Mesodermal cell (in vitro differentiated cells): ENCODE data around the gene BFSP2.

Source experiments
- H3K27ac ChIP-seq: 2 replicates; pipeline ENCODE4 v1.7.0; 2013; ENCODE audit warnings: mild to moderate bottlenecking, low read depth, low read length, moderate library complexity; ENCODE audit not compliant: severe bottlenecking
- H3K36me3 ChIP-seq: 2 replicates; pipeline ENCODE4 v1.7.1; 2013; ENCODE audit warnings: mild to moderate bottlenecking, low read length, moderate library complexity; ENCODE audit not compliant: control insufficient read depth, insufficient read depth
- H3K4me1 ChIP-seq: one replicate; pipeline ENCODE4 v1.7.1; 2013; ENCODE audit warnings: mild to moderate bottlenecking, low read length; ENCODE audit not compliant: insufficient read depth, control insufficient read depth, poor library complexity, severe bottlenecking
- H3K4me3 ChIP-seq: 2 replicates; pipeline ENCODE4 v1.7.0; 2013; ENCODE audit warnings: low read length, control low read depth, mild to moderate bottlenecking; ENCODE audit not compliant: insufficient read depth, poor library complexity, severe bottlenecking; ENCODE audit errors: extremely low read depth
- H3K9me3 ChIP-seq: 2 replicates; pipeline ENCODE4 v1.7.1; 2013; ENCODE audit warnings: mild to moderate bottlenecking, low read length, moderate library complexity; ENCODE audit not compliant: control insufficient read depth
- WGBS, 2 experiments: methylation state at CpG; one replicate each; pipeline ENCODE4 v1.1.5; 2013; ENCODE audit warnings: missing lambda C conversion rate in 2 of 2; ENCODE audit not compliant: insufficient coverage in 2 of 2; 5-methylcytosine and 5-hydroxymethylcytosine counted together

BFSP2 gene

GRCh38 chr3:133442518-133442917, 42.7 kb downstream of the BFSP2 start:
- Histone ChIP-seq H3K4me3 (no peak overlapping the region), H3K27ac (no peak overlapping the region), H3K4me1 (no peaks in the 10 kb centered on the region), H3K36me3 (no peaks in the 10 kb centered on the region), H3K9me3 (no peaks in the 10 kb centered on the region)
- 100% methylated on average over 1 of the region's 1 CpG for WGBS, 2 experiments

GRCh38 chr3:133443649-133444422, 44.0 kb downstream of the BFSP2 start:
- no peak overlapping the region for H3K27ac ChIP-seq
- H3K9me3 ChIP-seq, result no peaks in the 10 kb centered on the region
- no peaks in the 10 kb centered on the region for H3K36me3 ChIP-seq
- WGBS, 2 experiments, result 77 to 100% methylated on average over 1 to 2 of the region's 5 CpGs
- no peak overlapping the region for H3K4me3 ChIP-seq
- H3K4me1 ChIP-seq, result no peaks in the 10 kb centered on the region

GRCh38 chr3:133444423-133444774, 44.5 kb downstream of the BFSP2 start:
- 89 to 90% methylated on average over 3 to 4 of the region's 4 CpGs for WGBS, 2 experiments
- Histone ChIP-seq H3K4me1 (no peaks in the 10 kb centered on the region), H3K4me3 (no peak overlapping the region), H3K27ac (no peak overlapping the region), H3K9me3 (no peaks in the 10 kb centered on the region), H3K36me3 (no peaks in the 10 kb centered on the region)

- Histone ChIP-seq H3K4me1 (no peaks in the 10 kb centered on the region), H3K4me3 (no peak overlapping the region), H3K36me3 (no peaks in the 10 kb centered on the region), H3K27ac (no peak overlapping the region), H3K9me3 (no peaks in the 10 kb centered on the region)
- 82 to 85% methylated on average over 2 of the region's 2 CpGs for WGBS, 2 experiments
Measured at GRCh38 chr3:133445108-133445507, 45.3 kb downstream of the BFSP2 start.

GRCh38 chr3:133447750-133448477, 48.1 kb downstream of the BFSP2 start:
- Histone ChIP-seq H3K9me3 (no peaks in the 10 kb centered on the region), H3K36me3 (no peaks in the 10 kb centered on the region), H3K4me1 (peaks cover 13% of the 10 kb centered on the region), H3K4me3 (no peak overlapping the region), H3K27ac (no peak overlapping the region)
- WGBS, 2 experiments, result 93 to 95% methylated on average over 3 to 4 of the region's 4 CpGs

DNA sequence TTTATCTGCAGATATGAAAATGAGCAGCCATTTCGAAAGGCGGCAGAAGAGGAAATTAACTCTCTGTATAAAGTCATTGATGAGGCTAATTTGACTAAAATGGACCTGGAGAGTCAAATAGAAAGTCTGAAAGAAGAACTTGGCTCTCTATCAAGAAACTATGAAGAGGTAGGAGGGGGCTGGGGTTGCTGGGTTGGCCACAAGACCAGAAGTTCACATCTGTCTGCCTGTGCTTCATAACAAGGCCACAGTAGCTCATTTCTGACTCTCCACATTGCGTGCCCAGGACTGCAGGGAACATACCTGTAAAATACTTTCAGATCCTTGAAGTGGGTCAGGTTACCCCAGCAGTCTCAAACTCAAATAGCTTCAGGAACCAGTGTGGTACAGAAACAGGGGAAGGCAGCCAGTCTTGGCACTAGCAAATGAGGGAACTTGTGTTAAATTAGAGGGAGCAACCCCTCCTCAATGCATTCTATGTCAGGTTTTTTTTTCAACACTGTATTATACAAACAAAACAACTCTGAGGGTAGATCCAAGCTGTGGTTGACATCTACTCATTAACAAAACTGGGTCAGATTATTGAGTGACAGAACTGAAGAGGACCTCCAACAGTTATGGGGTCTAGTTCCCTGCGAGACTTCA, 48.7 kb downstream of the BFSP2 start:
- Histone ChIP-seq H3K9me3 (no peaks in the 10 kb centered on the region), H3K4me3 (no peak overlapping the region), H3K36me3 (no peaks in the 10 kb centered on the region), H3K4me1 (peaks cover 17% of the 10 kb centered on the region), H3K27ac (no peak overlapping the region)
- 63 to 89% methylated on average over 1 to 3 of the region's 4 CpGs for WGBS, 2 experiments

DNA sequence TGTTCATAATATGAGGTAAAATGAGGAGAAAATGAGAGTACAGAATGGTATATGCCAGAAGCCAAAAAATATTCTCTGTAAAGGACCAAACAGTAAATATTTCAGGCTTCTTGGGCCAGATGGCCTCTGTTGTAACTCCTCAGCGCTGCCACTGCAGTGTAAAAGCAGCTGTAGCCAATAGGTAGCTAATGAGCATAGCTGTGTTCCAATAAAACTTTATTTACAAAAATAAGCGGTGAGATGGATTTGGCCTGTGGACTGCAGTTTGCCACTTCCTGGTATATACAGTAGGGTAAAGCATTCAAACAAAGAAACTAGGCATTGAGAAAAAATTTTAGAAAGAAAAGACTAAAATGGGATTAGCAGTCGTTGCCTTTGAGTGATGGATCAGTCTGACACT, 51.5 kb downstream of the BFSP2 start:
- no peaks in the 10 kb centered on the region for H3K9me3 ChIP-seq
- peaks cover 17% of the 10 kb centered on the region for H3K4me1 ChIP-seq
- WGBS, 2 experiments, result 84 to 86% methylated on average over 1 to 2 of the region's 3 CpGs
- no peaks in the 10 kb centered on the region for H3K36me3 ChIP-seq
- no peak overlapping the region for H3K27ac ChIP-seq
- no peak overlapping the region for H3K4me3 ChIP-seq

DNA sequence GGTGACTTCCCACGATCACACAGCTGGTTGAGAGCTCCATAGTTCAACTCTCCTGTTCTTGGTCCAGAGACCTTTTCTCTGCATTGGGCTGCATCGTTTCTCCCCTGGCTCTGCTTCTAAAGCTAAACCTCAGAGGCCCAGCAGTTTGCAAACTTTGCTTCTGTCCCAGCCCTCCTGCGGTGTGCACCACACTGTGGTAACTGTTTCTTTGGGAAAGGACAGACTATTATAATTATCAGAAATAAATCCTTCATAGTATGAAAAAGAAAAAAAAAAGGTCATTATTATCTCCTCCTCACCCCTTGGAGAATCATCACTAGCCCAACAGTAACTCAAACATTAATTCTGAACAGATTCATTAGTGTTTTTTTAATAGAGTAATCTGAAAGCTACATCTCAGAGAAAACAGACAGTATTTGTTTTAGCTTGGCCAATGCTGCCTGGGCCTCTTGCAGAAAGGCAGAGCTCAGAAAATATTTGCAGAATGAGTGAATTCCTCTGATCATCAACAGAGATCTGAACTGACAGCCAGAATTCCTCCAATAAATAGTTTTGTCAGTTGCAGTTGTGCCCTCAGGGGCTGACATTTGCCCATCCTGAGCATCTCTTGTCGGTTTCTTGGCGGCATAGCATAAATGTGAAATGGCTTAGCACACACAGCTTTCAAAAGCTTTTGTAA, 52.9 kb downstream of the BFSP2 start:
- Histone ChIP-seq H3K9me3 (no peaks in the 10 kb centered on the region), H3K4me3 (no peak overlapping the region), H3K36me3 (no peaks in the 10 kb centered on the region), H3K4me1 (peaks cover 17% of the 10 kb centered on the region), H3K27ac (peak overlapping the region; percentile 69)
- 54 to 56% methylated on average over 3 of the region's 5 CpGs for WGBS, 2 experiments

GRCh38 chr3:133453383-133453782, 53.5 kb downstream of the BFSP2 start:
- H3K36me3 ChIP-seq, result no peaks in the 10 kb centered on the region
- H3K4me1 ChIP-seq, result peaks cover 17% of the 10 kb centered on the region
- WGBS, 2 experiments, result 80% methylated on average over 1 of the region's 3 CpGs; no CpG with 5 or more reads in 1 of the 2 experiments
- no peak overlapping the region for H3K4me3 ChIP-seq
- H3K27ac ChIP-seq, result peak overlapping the region; percentile 69
- H3K9me3 ChIP-seq, result no peaks in the 10 kb centered on the region

- no peak overlapping the region for H3K27ac ChIP-seq
Measured at GRCh38 chr3:133455281-133455680, 55.4 kb downstream of the BFSP2 start.

More at GRCh38 chr3:133455281-133455680, 55.4 kb downstream of the BFSP2 start:
- whole genome bisulfite sequencing, 2 experiments, result 100% methylated on average over 3 of the region's 3 CpGs
- Histone ChIP-seq H3K9me3 (no peaks in the 10 kb centered on the region), H3K4me1 (peaks cover 17% of the 10 kb centered on the region), H3K4me3 (no peak overlapping the region), H3K36me3 (no peaks in the 10 kb centered on the region)
